Islet of Langerhans (tissue), 1 donor: Measurements from ENCODE around the gene CDC42EP4.

Source experiments
- FAIRE-seq: peaks from one replicate; lab custom pipeline; 2011; peaks lifted over from hg19 to GRCh38; lab: Jason Lieb, UNC

Gene CDC42EP4

GRCh38 chr17:73311781-73312641 lies at the start of gene CDC42EP4:
TSS of gene CDC42EP4 (minus strand) at chr17:73312001. CDS start at chr17:73286500, 25,501 bp downstream.
- no peak for FAIRE-seq

- no peak for FAIRE-seq
Observed at GRCh38 chr17:73360961-73361761, 49.4 kb upstream of the CDC42EP4 start.

- no peak for FAIRE-seq
Observed at GRCh38 chr17:73359987-73360410, 48.2 kb upstream of the CDC42EP4 start.

GRCh38 chr17:73359352-73359751 lies 47.6 kb upstream of the CDC42EP4 start:
- no peak for FAIRE-seq

- no peak for FAIRE-seq
Observed at GRCh38 chr17:73358668-73359067, 46.9 kb upstream of the CDC42EP4 start.

- no peak for FAIRE-seq
Observed at GRCh38 chr17:73357981-73358380, 46.2 kb upstream of the CDC42EP4 start.

GRCh38 chr17:73357318-73357717 lies 45.5 kb upstream of the CDC42EP4 start:
- FAIRE-seq = peak; percentile 96

- no peak for FAIRE-seq
Observed at GRCh38 chr17:73356561-73357170, 44.9 kb upstream of the CDC42EP4 start.

GRCh38 chr17:73354423-73355284 lies 42.9 kb upstream of the CDC42EP4 start:
- no peak for FAIRE-seq

GRCh38 chr17:73352261-73352660 lies 40.5 kb upstream of the CDC42EP4 start:
- FAIRE-seq = no peak

GRCh38 chr17:73351764-73352163 lies 40.0 kb upstream of the CDC42EP4 start:
- FAIRE-seq = no peak

- no peak for FAIRE-seq
Observed at GRCh38 chr17:73350864-73351263, 39.1 kb upstream of the CDC42EP4 start.

- no peak for FAIRE-seq
Observed at GRCh38 chr17:73349647-73350046, 37.8 kb upstream of the CDC42EP4 start.

GRCh38 chr17:73349138-73349537 lies 37.3 kb upstream of the CDC42EP4 start:
- FAIRE-seq = no peak

GRCh38 chr17:73348829-73349095 lies 37.0 kb upstream of the CDC42EP4 start:
- no peak for FAIRE-seq

- no peak for FAIRE-seq
Observed at GRCh38 chr17:73348018-73348828, 36.4 kb upstream of the CDC42EP4 start.

GRCh38 chr17:73347351-73347750 lies 35.5 kb upstream of the CDC42EP4 start:
- no peak for FAIRE-seq

GRCh38 chr17:73346501-73347162 lies 34.8 kb upstream of the CDC42EP4 start:
- no peak for FAIRE-seq

GRCh38 chr17:73343739-73344454 lies 32.1 kb upstream of the CDC42EP4 start:
- no peak for FAIRE-seq

GRCh38 chr17:73343168-73343634 lies 31.4 kb upstream of the CDC42EP4 start:
- FAIRE-seq = no peak
